Measurements from ENCODE around the gene DPH2.

The DPH2 gene

GRCh38 chr1:43952731-43953346 is 17.0 kb upstream of the DPH2 start:
- Histone ChIP-seq H3K79me2 (ENCODE audit: control insufficient read depth, insufficient read depth, low read length, poor library complexity) (no peaks in the 10 kb centered on the region), H2BK5ac (ENCODE audit: low read depth, low read length, poor library complexity) (no peak overlapping the region), H4K12ac (ENCODE audit: low read depth, low read length) (no peak overlapping the region), H3K79me1 (ENCODE audit: low read length) (no peaks in the 10 kb centered on the region), H3K4ac (ENCODE audit: low read depth, low read length) (no peak overlapping the region), H4K91ac (ENCODE audit: low read depth, low read length) (no peak overlapping the region), H3K36me3 (ENCODE audit: control insufficient read depth in 1 of 2, insufficient read depth in 2 of 2, low read length in 2 of 2) (peaks cover 19 to 23% of the 10 kb centered on the region in 2 experiments), H3K23ac (ENCODE audit: low read length) (no peak overlapping the region), H3K4me3 (ENCODE audit: low read depth, low read length) (no peak overlapping the region), H2AFZ (ENCODE audit: insufficient read depth, low read length, poor library complexity) (no peak overlapping the region), H3K27me3 (ENCODE audit: insufficient read depth, low read length) (no peaks in the 10 kb centered on the region), H3K18ac (ENCODE audit: low read length) (no peak overlapping the region), H2BK120ac (ENCODE audit: insufficient read depth, low read length, poor library complexity) (no peak overlapping the region), H3K4me2 (ENCODE audit: low read length) (no peak overlapping the region), H3K4me1 (ENCODE audit: control insufficient read depth in 1 of 2, insufficient read depth in 2 of 2, low read length in 2 of 2) (peaks cover 4 to 10% of the 10 kb centered on the region in 2 experiments), H4K8ac (ENCODE audit: low read depth, low read length) (no peak overlapping the region), H3K9me3 (ENCODE audit: insufficient read depth, low read depth, low read length) (no peaks in the 10 kb centered on the region), H2AK5ac (ENCODE audit: low read length) (no peak overlapping the region), H3K14ac (ENCODE audit: low read length) (no peak overlapping the region), H3K9ac (ENCODE audit: low read length) (no peak overlapping the region), H2BK12ac (ENCODE audit: low read length) (no peak overlapping the region), H3K27ac (ENCODE audit: low read depth, low read length) (no peak overlapping the region)
- WGBS (ENCODE audit: extremely low coverage, insufficient coverage, insufficient read length), result 100% methylated on average over 1 of the region's 8 CpGs
- no peak for DNase-seq

- H3K79me1 ChIP-seq (ENCODE audit: low read length), result no peaks in the 10 kb centered on the region
- H3K4me1 ChIP-seq (ENCODE audit: control insufficient read depth in 1 of 2, insufficient read depth in 2 of 2, low read length in 2 of 2), result peaks cover 0 to 5% of the 10 kb centered on the region in 2 experiments
- no peak overlapping the region for H2BK12ac ChIP-seq (ENCODE audit: low read length)
- H2AFZ ChIP-seq (ENCODE audit: insufficient read depth, low read length, poor library complexity), result no peak overlapping the region
- H2BK120ac ChIP-seq (ENCODE audit: insufficient read depth, low read length, poor library complexity), result no peak overlapping the region
- no peak overlapping the region for H2AK5ac ChIP-seq (ENCODE audit: low read length)
- no peak overlapping the region for H3K9ac ChIP-seq (ENCODE audit: low read length)
- no peaks in the 10 kb centered on the region for H3K9me3 ChIP-seq (ENCODE audit: insufficient read depth, low read depth, low read length)
- H4K91ac ChIP-seq (ENCODE audit: low read depth, low read length), result no peak overlapping the region
- no CpG with 5 or more reads among the region's 3 CpGs for WGBS (ENCODE audit: extremely low coverage, insufficient coverage, insufficient read length)
- no peak overlapping the region for H3K27ac ChIP-seq (ENCODE audit: low read depth, low read length)
- no peaks in the 10 kb centered on the region for H3K79me2 ChIP-seq (ENCODE audit: control insufficient read depth, insufficient read depth, low read length, poor library complexity)
- H3K36me3 ChIP-seq (ENCODE audit: control insufficient read depth in 1 of 2, insufficient read depth in 2 of 2, low read length in 2 of 2), result peaks cover 23 to 27% of the 10 kb centered on the region in 2 experiments
- no peaks in the 10 kb centered on the region for H3K27me3 ChIP-seq (ENCODE audit: insufficient read depth, low read length)
- DNase-seq, result no peak
- H3K4me3 ChIP-seq (ENCODE audit: low read depth, low read length), result no peak overlapping the region
- H3K14ac ChIP-seq (ENCODE audit: low read length), result no peak overlapping the region
- H3K4me2 ChIP-seq (ENCODE audit: low read length), result no peak overlapping the region
- no peak overlapping the region for H3K23ac ChIP-seq (ENCODE audit: low read length)
- H2BK5ac ChIP-seq (ENCODE audit: low read depth, low read length, poor library complexity), result no peak overlapping the region
- H3K18ac ChIP-seq (ENCODE audit: low read length), result no peak overlapping the region
- H4K8ac ChIP-seq (ENCODE audit: low read depth, low read length), result no peak overlapping the region
- no peak overlapping the region for H4K12ac ChIP-seq (ENCODE audit: low read depth, low read length)
- no peak overlapping the region for H3K4ac ChIP-seq (ENCODE audit: low read depth, low read length)
These were observed 16.4 kb upstream of the DPH2 start for GRCh38 chr1:43953361-43953760.

DNA sequence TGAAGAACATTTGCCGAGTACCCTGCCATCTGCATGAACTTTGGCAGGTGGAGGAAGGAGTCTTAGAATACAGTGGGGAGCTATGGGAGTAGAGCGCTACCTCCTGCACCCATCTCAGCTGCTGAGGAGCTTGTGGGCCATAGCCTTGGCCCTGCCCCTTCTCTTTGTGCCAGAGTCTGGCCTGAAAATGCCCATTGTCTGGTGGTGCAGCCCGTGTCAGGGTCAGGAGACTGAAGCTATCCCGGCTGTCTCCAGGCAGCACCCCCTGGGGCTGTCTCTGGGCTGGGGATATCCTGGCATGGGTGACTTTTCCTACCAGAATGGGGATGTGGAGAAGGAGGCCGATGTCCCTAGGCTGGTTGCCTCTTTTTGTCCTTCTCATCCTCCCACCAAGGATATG is 15.8 kb upstream of the DPH2 start:
- Histone ChIP-seq H3K27ac (ENCODE audit: low read depth, low read length) (no peak overlapping the region), H3K4ac (ENCODE audit: low read depth, low read length) (no peak overlapping the region), H3K9me3 (ENCODE audit: insufficient read depth, low read depth, low read length) (no peaks in the 10 kb centered on the region), H4K8ac (ENCODE audit: low read depth, low read length) (no peak overlapping the region), H2AK5ac (ENCODE audit: low read length) (no peak overlapping the region), H3K27me3 (ENCODE audit: insufficient read depth, low read length) (no peaks in the 10 kb centered on the region), H3K36me3 (ENCODE audit: control insufficient read depth in 1 of 2, insufficient read depth in 2 of 2, low read length in 2 of 2) (peaks cover 26 to 34% of the 10 kb centered on the region in 2 experiments), H3K79me2 (ENCODE audit: control insufficient read depth, insufficient read depth, low read length, poor library complexity) (no peaks in the 10 kb centered on the region), H4K12ac (ENCODE audit: low read depth, low read length) (no peak overlapping the region), H3K18ac (ENCODE audit: low read length) (no peak overlapping the region), H3K79me1 (ENCODE audit: low read length) (no peaks in the 10 kb centered on the region), H2AFZ (ENCODE audit: insufficient read depth, low read length, poor library complexity) (no peak overlapping the region), H3K4me1 (ENCODE audit: control insufficient read depth in 1 of 2, insufficient read depth in 2 of 2, low read length in 2 of 2) (peaks cover 0 to 2% of the 10 kb centered on the region in 2 experiments), H2BK5ac (ENCODE audit: low read depth, low read length, poor library complexity) (no peak overlapping the region), H3K4me3 (ENCODE audit: low read depth, low read length) (no peak overlapping the region), H3K14ac (ENCODE audit: low read length) (no peak overlapping the region), H3K4me2 (ENCODE audit: low read length) (no peak overlapping the region), H3K9ac (ENCODE audit: low read length) (no peak overlapping the region), H3K23ac (ENCODE audit: low read length) (no peak overlapping the region), H2BK12ac (ENCODE audit: low read length) (no peak overlapping the region), H4K91ac (ENCODE audit: low read depth, low read length) (no peak overlapping the region), H2BK120ac (ENCODE audit: insufficient read depth, low read length, poor library complexity) (no peak overlapping the region)
- no peak for DNase-seq
- WGBS (ENCODE audit: extremely low coverage, insufficient coverage, insufficient read length), result no CpG with 5 or more reads among the region's 5 CpGs

DNA sequence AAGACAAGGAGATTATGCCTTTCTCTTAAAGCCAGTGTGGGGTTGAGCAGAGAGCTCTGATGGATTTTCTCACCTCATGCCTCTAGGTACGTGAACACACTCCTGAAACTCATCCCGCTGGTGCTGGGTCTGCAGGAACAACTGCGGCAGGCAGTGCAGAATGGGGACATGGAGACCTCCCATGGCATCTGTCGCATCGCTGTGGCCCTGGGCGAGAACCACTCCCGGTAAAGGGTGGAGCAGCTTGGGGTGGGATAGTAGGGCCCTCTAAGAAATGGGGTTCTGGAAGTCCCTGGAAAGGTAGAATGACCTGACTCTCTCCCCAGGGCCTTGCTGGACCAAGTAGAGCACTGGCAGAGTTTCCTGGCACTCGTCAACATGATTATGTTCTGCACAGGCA is 13.6 kb upstream of the DPH2 start:
- Histone ChIP-seq H3K79me1 (ENCODE audit: low read length) (no peaks in the 10 kb centered on the region), H3K4me1 (ENCODE audit: control insufficient read depth in 1 of 2, insufficient read depth in 2 of 2, low read length in 2 of 2) (no peaks in the 10 kb centered on the region), H3K4me2 (ENCODE audit: low read length) (no peak overlapping the region), H3K27me3 (ENCODE audit: insufficient read depth, low read length) (no peaks in the 10 kb centered on the region), H3K18ac (ENCODE audit: low read length) (no peak overlapping the region), H3K4me3 (ENCODE audit: low read depth, low read length) (no peak overlapping the region), H3K23ac (ENCODE audit: low read length) (no peak overlapping the region), H2AK5ac (ENCODE audit: low read length) (no peak overlapping the region), H3K79me2 (ENCODE audit: control insufficient read depth, insufficient read depth, low read length, poor library complexity) (no peaks in the 10 kb centered on the region), H3K4ac (ENCODE audit: low read depth, low read length) (no peak overlapping the region), H4K91ac (ENCODE audit: low read depth, low read length) (no peak overlapping the region), H2BK12ac (ENCODE audit: low read length) (no peak overlapping the region), H3K9me3 (ENCODE audit: insufficient read depth, low read depth, low read length) (no peaks in the 10 kb centered on the region), H4K12ac (ENCODE audit: low read depth, low read length) (no peak overlapping the region), H3K36me3 (ENCODE audit: control insufficient read depth in 1 of 2, insufficient read depth in 2 of 2, low read length in 2 of 2) (peaks cover 32 to 40% of the 10 kb centered on the region in 2 experiments), H4K8ac (ENCODE audit: low read depth, low read length) (no peak overlapping the region), H2BK120ac (ENCODE audit: insufficient read depth, low read length, poor library complexity) (no peak overlapping the region), H2AFZ (ENCODE audit: insufficient read depth, low read length, poor library complexity) (no peak overlapping the region), H3K27ac (ENCODE audit: low read depth, low read length) (no peak overlapping the region), H3K9ac (ENCODE audit: low read length) (no peak overlapping the region), H2BK5ac (ENCODE audit: low read depth, low read length, poor library complexity) (no peak overlapping the region), H3K14ac (ENCODE audit: low read length) (no peak overlapping the region)
- no CpG with 5 or more reads among the region's 8 CpGs for WGBS (ENCODE audit: extremely low coverage, insufficient coverage, insufficient read length)
- no peak for DNase-seq

All from trophoblast cell (in vitro differentiated cells and primary cell).